H1 (cell line): Measurements from ENCODE around the gene BCL3. TPM values are rescaled to one million over a fixed set of nuclear protein-coding genes. Genes with fewer than 3 reads are reported as not detected.
A peak's percentile ranks its signal among the peaks of the same experiment; 100 is the strongest.

Source experiments
- CTCF ChIA-PET: fragments of 300-600 bp; sonication (Branson Sonifier 250); formaldehyde crosslinking; loops from one replicate; lab custom pipeline; 2021; ENCODE audit not compliant: partially characterized antibody; lab: Charles Lee
- POLR2A ChIA-PET: fragments of 300-600 bp; sonication (Branson Sonifier 250); formaldehyde crosslinking; loops from one replicate; lab custom pipeline; 2021; ENCODE audit warnings: inconsistent platforms; ENCODE audit not compliant: partially characterized antibody; lab: Charles Lee
- DNase-seq, 2 experiments: peaks; one replicate each; pipeline versions ENCODE4 v3.0.0 to v3.0.0-alpha.2; 2010 to 2022; ENCODE audit warnings: low spot score in 2 of 2, low read depth in 1 of 2, mixed read lengths in 1 of 2
- FAIRE-seq: peaks from 2 replicates; lab custom pipeline; 2011; peaks lifted over from hg19 to GRCh38; lab: Jason Lieb, UNC
- H2AFZ ChIP-seq: 2 replicates; pipeline ENCODE4 v1.8.1; 2012; ENCODE audit warnings: low read length, inconsistent platforms
- H2AK5ac ChIP-seq: 2 replicates; pipeline ENCODE4 v1.6.1; 2013; ENCODE audit warnings: low read depth, low read length
- H2BK120ac ChIP-seq: replicated peaks from 2 replicates; pipeline ENCODE3; 2013; ENCODE audit warnings: low read depth, low read length, inconsistent platforms
- H2BK12ac ChIP-seq: 2 replicates; pipeline ENCODE4 v1.6.1; 2013; ENCODE audit warnings: low read depth, low read length
- H2BK15ac ChIP-seq: 2 replicates; pipeline ENCODE4 v1.6.1; 2013; ENCODE audit warnings: low read length
- H2BK20ac ChIP-seq: 2 replicates; pipeline ENCODE4 v1.6.1; 2013; ENCODE audit warnings: low read length
- H2BK5ac ChIP-seq: 2 replicates; pipeline ENCODE4 v1.6.1; 2013; ENCODE audit warnings: low read depth, low read length
- H3K14ac ChIP-seq: 2 replicates; pipeline ENCODE4 v1.6.1; 2013; ENCODE audit warnings: inconsistent platforms; ENCODE audit not compliant: insufficient read length
- H3K18ac ChIP-seq: 2 replicates; pipeline ENCODE4 v1.6.1; 2013; ENCODE audit warnings: low read length; ENCODE audit errors: extremely low read depth
- H3K23ac ChIP-seq: 2 replicates; pipeline ENCODE4 v1.6.1; 2013; ENCODE audit warnings: inconsistent platforms; ENCODE audit not compliant: insufficient read length
- H3K23me2 ChIP-seq: 2 replicates; pipeline ENCODE4 v1.6.1; 2013; ENCODE audit warnings: low read depth, low read length
- H3K27ac ChIP-seq: 2 replicates; pipeline ENCODE4 v1.6.1; 2011; ENCODE audit warnings: low read depth, low read length, inconsistent platforms
- H3K27me3 ChIP-seq, 4 experiments: replicated peaks in 1 of 4; 1 replicate in 1 of 4; 2 replicates in 3 of 4; pipeline versions ENCODE4 v1.6.1 to v1.8.1; 2011 to 2013; ENCODE audit warnings: low read length in 3 of 4, mild to moderate bottlenecking in 3 of 4, inconsistent platforms in 2 of 4, mixed read lengths in 2 of 4, moderate library complexity in 1 of 4; ENCODE audit not compliant: control insufficient read depth in 3 of 4, insufficient read depth in 3 of 4; ENCODE audit errors: extremely low read depth in 1 of 4
- H3K36me3 ChIP-seq, 4 experiments: 2 replicates each; pipeline versions ENCODE4 v1.6.1 to v1.8.1; 2011 to 2013; ENCODE audit warnings: mild to moderate bottlenecking in 4 of 4, low read length in 3 of 4, moderate library complexity in 2 of 4, control low read depth in 1 of 4, inconsistent platforms in 1 of 4; ENCODE audit not compliant: insufficient read depth in 4 of 4, control insufficient read depth in 2 of 4
- H3K4ac ChIP-seq: replicated peaks from 2 replicates; pipeline ENCODE3; 2013; ENCODE audit warnings: low read length, low read depth, mixed read lengths, inconsistent platforms; ENCODE audit not compliant: insufficient read length
- H3K4me1 ChIP-seq, 4 experiments: replicated peaks in 1 of 4; 1 replicate in 1 of 4; 2 replicates in 3 of 4; pipeline versions ENCODE4 v1.6.1 to v1.8.1; 2011 to 2013; ENCODE audit warnings: low read length in 3 of 4, inconsistent platforms in 2 of 4, mixed read lengths in 1 of 4; ENCODE audit not compliant: insufficient read depth in 4 of 4, control insufficient read depth in 3 of 4
- H3K4me2 ChIP-seq, 2 experiments: 2 replicates each; pipeline versions ENCODE4 v1.6.1 to v1.8.1; 2011 to 2013; ENCODE audit warnings: low read depth in 2 of 2, low read length in 2 of 2, control low read depth in 1 of 2, inconsistent platforms in 1 of 2, mild to moderate bottlenecking in 1 of 2; ENCODE audit not compliant: insufficient read depth in 1 of 2
- H3K4me3 ChIP-seq, 4 experiments: fragments of 200-600, 300-600 bp in 1 of 4; sonication (generic), shearing (Covaris generic), sonication (Bioruptor Twin) in 1 of 4; 2 replicates each; pipeline versions ENCODE4 v1.5.1 to v1.8.1; 2011 to 2016; ENCODE audit warnings: low read length in 4 of 4, low read depth in 3 of 4, control low read depth in 2 of 4, inconsistent platforms in 2 of 4, mild to moderate bottlenecking in 2 of 4, mixed read lengths in 1 of 4, moderate library complexity in 1 of 4; ENCODE audit not compliant: insufficient read depth in 2 of 4; ENCODE audit errors: extremely low read depth in 1 of 4
- H3K56ac ChIP-seq: replicated peaks from 2 replicates; pipeline ENCODE3; 2013; ENCODE audit warnings: low read depth, mild to moderate bottlenecking, mixed read lengths, low read length, inconsistent platforms; ENCODE audit not compliant: insufficient read length
- H3K79me1 ChIP-seq: 2 replicates; pipeline ENCODE4 v1.6.1; 2013; ENCODE audit warnings: low read depth, low read length, control low read depth
- H3K79me2 ChIP-seq, 2 experiments: 2 replicates each; pipeline versions ENCODE4 v1.6.1 to v1.8.1; 2012 to 2013; ENCODE audit warnings: low read length in 2 of 2, mild to moderate bottlenecking in 2 of 2, inconsistent platforms in 1 of 2; ENCODE audit not compliant: insufficient read depth in 2 of 2, control insufficient read depth in 1 of 2
- H3K9ac ChIP-seq, 4 experiments: replicated peaks in 1 of 4; 1 replicate in 1 of 4; 2 replicates in 3 of 4; pipeline versions ENCODE4 v1.6.1 to v1.8.1; 2011 to 2013; ENCODE audit warnings: low read depth in 3 of 4, low read length in 3 of 4, control low read depth in 2 of 4, mild to moderate bottlenecking in 2 of 4, moderate library complexity in 2 of 4, inconsistent platforms in 1 of 4; ENCODE audit errors: extremely low read depth in 1 of 4
- H3K9me3 ChIP-seq, 2 experiments: 2 replicates each; pipeline versions ENCODE4 v1.6.1 to v1.8.1; 2012 to 2013; ENCODE audit warnings: mild to moderate bottlenecking in 2 of 2, moderate library complexity in 2 of 2, control low read depth in 1 of 2, inconsistent platforms in 1 of 2, low read depth in 1 of 2, low read length in 1 of 2, mixed read lengths in 1 of 2; ENCODE audit not compliant: insufficient read depth in 2 of 2
- H4K20me1 ChIP-seq, 2 experiments: replicated peaks in 1 of 2; 2 replicates each; pipeline versions ENCODE3 to v1.8.1; 2011 to 2013; ENCODE audit warnings: inconsistent platforms in 2 of 2, low read length in 2 of 2, mild to moderate bottlenecking in 1 of 2; ENCODE audit not compliant: insufficient read depth in 2 of 2, control insufficient read depth in 1 of 2
- H4K5ac ChIP-seq: 2 replicates; pipeline ENCODE4 v1.6.1; 2013; ENCODE audit warnings: low read length, low read depth, mixed read lengths, inconsistent platforms; ENCODE audit not compliant: insufficient read length
- H4K8ac ChIP-seq: 2 replicates; pipeline ENCODE4 v1.8.0; 2013; ENCODE audit warnings: mild to moderate bottlenecking, moderate library complexity, low read length, inconsistent platforms; ENCODE audit not compliant: insufficient read depth; ENCODE audit errors: extremely low read depth
- H4K91ac ChIP-seq: replicated peaks from 2 replicates; pipeline ENCODE3; 2013; ENCODE audit warnings: low read length, mixed read lengths, inconsistent platforms; ENCODE audit not compliant: insufficient read length
- E2F6 ChIP-seq: IDR thresholded peaks from 2 replicates; pipeline ENCODE4 v1.6.1; 2012; ENCODE audit warnings: inconsistent platforms
- MAX ChIP-seq: IDR thresholded peaks from 2 replicates; pipeline ENCODE4 v1.6.1; 2012; ENCODE audit warnings: inconsistent platforms
- WGBS, 2 experiments: shearing (Covaris generic) in 1 of 2; methylation state at CpG; one replicate each; pipeline versions ENCODE4 v1.1.6 to v1.1.7; 2013 to 2015; ENCODE audit warnings: low lambda C conversion rate in 2 of 2, mixed read lengths in 2 of 2, inconsistent platforms in 1 of 2, low coverage in 1 of 2, missing lambda C conversion rate in 1 of 2; ENCODE audit not compliant: insufficient replicate concordance in 2 of 2, insufficient coverage in 1 of 2, insufficient read length in 1 of 2; ENCODE audit errors: extremely low coverage in 1 of 2, missing lambda C conversion rate in 1 of 2; 5-methylcytosine and 5-hydroxymethylcytosine counted together
- polyA plus RNA-seq, 7 experiments: library from polyadenylated mRNA; depleted of rRNA in 3 of 7; stranded (reverse) in 5 of 7; unstranded in 2 of 7; fragments of >200 nt in 5 of 7; fragments of 200-250 nt in 2 of 7; gene quantifications; 1 replicate in 5 of 7; 2 replicates in 1 of 7; 4 replicates in 1 of 7; pipeline versions ENCODE4 v1.2.1 to v1.2.3, GENCODE V29; 2011 to 2013; ENCODE audit warnings: missing spikeins in 2 of 7, mixed read lengths in 2 of 7
- total RNA-seq: library from RNA; stranded (reverse); fragmentation: NEBNext Ultra II Directional; extraction: Animal tissue kit (Norgen Biotek cat#: 25700); gene quantifications from 2 replicates; pipeline ENCODE4 v1.2.1, GENCODE V29; 2021

Gene BCL3
- total and polyA plus RNA-seq, 2 of the 8 experiments (the other 6 are each of a cell fraction or from before 2014, with no cell fraction given): 0.88 to 2.4 TPM

GRCh38 chr19:44796701-44797115, 48.2 kb downstream of the BCL3 start:
- no peak overlapping the region for H4K8ac ChIP-seq
- no peaks in the 10 kb centered on the region for H3K27me3 ChIP-seq
- H2BK20ac ChIP-seq: no peak overlapping the region
- no peaks in the 10 kb centered on the region for H3K79me1 ChIP-seq
- H3K18ac ChIP-seq: no peak overlapping the region
- H3K4me3 ChIP-seq: no peak overlapping the region
- H3K27ac ChIP-seq: 0 out of 2 replicates have a peak overlapping the region, but pooled peaks have one; percentile 18
- no peaks in the 10 kb centered on the region for H4K20me1 ChIP-seq
- 64% methylated on average over 10 of the region's 12 CpGs; no CpG with 5 or more reads in 1 of the 2 experiments for WGBS, 2 experiments
- no peak overlapping the region for H2AK5ac ChIP-seq
- no peak overlapping the region for H3K4ac ChIP-seq
- H3K9me3 ChIP-seq: no peaks in the 10 kb centered on the region
- no peak overlapping the region; a peak in 1 of 7 replicates for H3K9ac ChIP-seq
- H3K4me2 ChIP-seq: peak overlapping the region; percentile 39 to 40; a peak in 1 of 4 replicates
- H3K79me2 ChIP-seq: no peaks in the 10 kb centered on the region
- no peak overlapping the region for H2BK120ac ChIP-seq
- no peak overlapping the region for H2AFZ ChIP-seq
- DNase-seq (no peak), FAIRE-seq (no peak)
- no peak overlapping the region for H3K23ac ChIP-seq
- H4K5ac ChIP-seq: no peak overlapping the region
- H3K56ac ChIP-seq: no peak overlapping the region
- H3K36me3 ChIP-seq: peaks cover 0 to 23% (median 7%) of the 10 kb centered on the region in 4 experiments; a peak in 5 of 8 replicates
- 0 out of 2 replicates have a peak, but pooled peaks have one; percentile 14 for TF ChIP-seq E2F6
- TF ChIP-seq MAX: no peak
- ChIA-PET CTCF (interaction anchor here (0.8 to 9.2 kb wide), 7 partner anchors 8 to 140 kb away, joined by 3 to 80 read pairs (median 3); partner anchors contain the start of gene NECTIN2), POLR2A (interaction anchor here (0.7 to 2.2 kb wide), 8 partner anchors 10 to 57 kb away, joined by 3 to 8 read pairs (median 5); partner anchors contain the start of gene BCAM)
- H4K91ac ChIP-seq: no peak overlapping the region
- H3K14ac ChIP-seq: no peak overlapping the region
- no peak overlapping the region for H2BK5ac ChIP-seq
- no peak overlapping the region for H2BK12ac ChIP-seq
- 0 out of 2 replicates have a peak, but pooled peaks cover 1% of the 10 kb centered on the region for H3K23me2 ChIP-seq
- H2BK15ac ChIP-seq: no peak overlapping the region
- H3K4me1 ChIP-seq: peaks cover 5 to 10% (median 6%) of the 10 kb centered on the region in 4 experiments; a peak in 6 of 7 replicates
